Hypothalamus (tissue), 51 donors: Measurements from ENCODE around the gene ARHGEF10L.

Experiments
- DNase-seq, 51 donors: peaks; one replicate each; lab custom pipeline; 2025; lab: John Stamatoyannopoulos, UW

The ARHGEF10L gene

DNA sequence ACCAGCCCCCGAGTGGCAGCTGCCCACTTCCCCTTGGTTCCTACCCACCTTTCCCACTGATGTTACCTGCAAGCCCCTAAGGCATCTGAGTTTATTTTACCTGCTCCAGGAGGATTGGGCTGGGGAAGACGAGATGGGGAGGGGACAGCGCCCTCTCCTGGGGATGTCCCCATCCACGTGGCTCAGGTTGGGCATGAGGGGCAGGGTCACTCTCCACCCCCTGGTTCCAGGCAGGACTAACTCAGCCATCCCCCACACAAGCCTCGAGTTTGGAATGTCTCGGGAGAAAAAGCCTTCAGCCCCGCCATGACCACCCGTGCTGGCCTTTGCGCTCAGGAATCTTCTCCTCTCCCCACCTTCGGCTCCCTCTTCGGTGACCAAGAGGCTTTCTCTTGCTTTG lies 90.0 kb downstream of the ARHGEF10L start:
- no peak for DNase-seq

- DNase-seq, result peak in 19 of 51 donors; percentile 7 to 57 (median 18)
Observed at GRCh38 chr1:17630048-17630830, 90.7 kb downstream of the ARHGEF10L start.

DNA sequence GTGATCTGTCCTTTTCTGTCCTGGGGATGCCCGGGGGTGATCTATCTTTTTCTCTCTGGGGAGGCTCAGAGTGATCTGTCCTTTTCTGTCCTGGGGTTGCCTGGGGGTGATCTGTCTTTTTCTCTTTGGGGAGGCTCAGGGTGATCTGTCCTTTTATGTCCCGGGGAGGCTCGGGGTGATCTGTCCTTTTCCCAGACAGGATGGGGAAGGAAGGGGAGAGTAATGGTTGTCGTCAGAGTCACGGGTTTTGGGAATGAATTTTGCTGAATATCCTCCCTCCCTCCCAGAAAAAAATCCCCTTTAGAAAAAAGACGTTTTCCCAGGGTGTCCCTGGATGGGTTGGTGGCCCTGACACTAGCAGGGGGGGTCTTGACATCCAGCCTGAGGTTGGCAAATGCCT lies 91.5 kb downstream of the ARHGEF10L start:
- DNase-seq, result no peak

GRCh38 chr1:17631410-17631809 lies 91.9 kb downstream of the ARHGEF10L start:
- no peak for DNase-seq

DNA sequence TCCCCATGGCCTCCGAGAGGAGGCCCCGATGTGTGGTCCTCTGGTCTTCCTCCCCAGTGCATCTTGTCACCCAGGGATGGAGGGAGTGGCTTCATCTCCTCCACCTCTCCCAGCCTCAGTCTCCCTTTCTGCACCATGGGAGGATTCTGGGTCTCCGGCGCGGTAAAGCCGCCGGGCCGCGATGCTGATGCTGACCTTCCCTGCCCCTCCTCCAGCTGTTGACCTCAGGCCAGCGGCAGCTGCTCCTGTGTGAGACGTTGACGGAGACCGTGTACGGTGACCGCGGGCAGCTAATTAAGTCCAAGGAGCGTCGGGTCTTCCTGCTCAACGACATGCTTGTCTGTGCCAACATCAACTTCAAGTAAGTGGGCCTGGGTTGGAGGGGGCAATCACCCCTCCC lies 92.6 kb downstream of the ARHGEF10L start:
- DNase-seq, result no peak

DNA sequence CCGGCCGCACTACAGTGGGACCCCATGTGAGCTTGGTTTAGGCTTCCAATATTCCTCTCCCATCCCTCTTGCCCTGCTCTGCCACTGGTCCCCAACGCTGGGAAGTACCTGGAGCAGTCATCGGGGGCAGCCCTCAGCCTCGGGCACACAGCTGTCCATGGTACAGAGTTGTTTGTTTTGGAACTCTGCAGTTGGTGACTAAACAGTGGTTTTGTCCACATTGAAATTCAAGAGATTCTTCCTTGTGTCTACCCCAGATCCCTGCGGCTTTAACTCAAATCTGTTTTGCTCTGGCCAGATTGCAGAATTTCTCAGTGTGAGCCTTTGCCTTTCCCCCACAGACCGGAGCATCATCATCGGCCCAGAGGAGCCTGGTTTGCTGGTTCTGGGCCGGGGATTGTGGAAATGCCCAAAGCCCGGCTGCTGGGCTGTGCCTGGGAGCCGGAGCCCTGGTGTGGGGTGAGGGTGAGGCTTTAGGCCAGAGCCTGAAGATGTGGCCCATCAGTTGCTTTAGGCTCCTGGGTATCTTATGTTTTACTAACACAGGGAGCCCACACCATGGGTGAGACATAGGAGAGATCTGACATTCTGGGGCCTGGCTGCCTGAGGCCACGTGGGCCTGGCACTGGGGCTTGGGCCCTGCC lies 93.2 kb downstream of the ARHGEF10L start:
- no peak for DNase-seq

DNA sequence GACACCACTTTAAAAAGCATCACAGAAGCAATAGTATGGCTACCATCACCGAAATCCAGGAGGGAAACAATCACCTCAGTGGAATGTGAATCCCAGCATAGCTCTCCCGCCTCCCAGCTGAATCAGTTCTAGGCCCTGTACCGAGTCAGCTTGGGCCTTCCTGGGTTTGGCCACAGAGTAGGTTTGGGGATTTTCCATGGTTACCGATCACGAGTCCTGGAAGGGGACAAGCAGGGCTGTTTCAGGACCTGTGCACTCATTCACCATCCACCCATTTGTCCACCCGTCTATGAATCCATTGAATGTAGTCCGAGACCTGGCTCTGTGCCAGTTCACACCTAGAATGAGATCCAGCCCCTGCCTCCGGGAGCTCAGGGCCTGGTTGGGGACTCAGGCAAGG lies 94.2 kb downstream of the ARHGEF10L start:
- peak in 1 of 51 donors; percentile 34 for DNase-seq

- no peak for DNase-seq
Observed at GRCh38 chr1:17635276-17635675, 95.8 kb downstream of the ARHGEF10L start.

GRCh38 chr1:17635811-17636210 lies 96.3 kb downstream of the ARHGEF10L start:
- peak in 29 of 51 donors; percentile 10 to 66 (median 30) for DNase-seq

- no peak for DNase-seq
Observed at GRCh38 chr1:17636612-17637011, 97.1 kb downstream of the ARHGEF10L start.

GRCh38 chr1:17637055-17637454 lies 97.6 kb downstream of the ARHGEF10L start:
- no peak for DNase-seq

GRCh38 chr1:17639703-17640340 lies 100.3 kb downstream of the ARHGEF10L start:
- DNase-seq, result no peak

GRCh38 chr1:17640393-17640792 lies 100.9 kb downstream of the ARHGEF10L start:
- DNase-seq, result no peak

DNA sequence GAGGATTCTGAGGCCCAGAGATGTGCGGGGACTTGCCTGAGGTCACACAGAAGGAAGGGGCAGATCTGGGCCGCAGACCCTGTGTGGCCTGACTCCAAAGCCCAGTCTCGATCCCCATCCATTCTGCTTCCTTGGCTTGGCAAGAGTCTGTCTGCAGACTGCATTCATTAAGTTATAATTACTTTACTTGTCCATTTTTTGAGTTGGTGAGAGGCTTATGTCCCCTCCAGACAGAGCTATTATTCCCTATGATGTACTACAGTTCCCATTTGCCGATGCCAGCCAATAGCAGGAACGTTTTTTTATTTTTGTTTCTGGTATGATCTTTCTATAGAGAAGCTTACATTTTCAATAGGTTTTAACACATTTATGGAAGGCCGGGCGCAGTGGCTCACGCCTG lies 101.5 kb downstream of the ARHGEF10L start:
- no peak for DNase-seq

DNA sequence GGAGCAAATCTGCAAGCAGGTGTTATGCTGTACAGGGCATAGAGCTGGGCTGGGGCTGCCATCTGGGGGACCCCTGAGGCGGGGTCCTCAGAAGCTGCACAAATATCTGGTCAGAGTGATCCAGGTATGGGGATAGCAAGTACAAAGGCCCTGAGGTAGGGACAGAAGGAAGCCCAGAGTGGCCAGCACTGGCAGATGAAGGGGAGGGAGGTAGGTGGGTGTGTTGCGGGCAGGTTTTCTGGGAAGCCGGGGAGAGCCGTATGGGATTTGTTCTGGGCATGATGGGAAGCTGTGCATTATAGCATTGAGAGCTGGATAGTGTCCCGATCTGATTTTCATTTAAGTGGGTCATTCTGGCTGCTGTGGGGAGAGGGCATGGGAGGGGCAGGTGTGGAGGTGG lies 102.7 kb downstream of the ARHGEF10L start:
- no peak for DNase-seq

- no peak for DNase-seq
Observed at GRCh38 chr1:17642943-17643342, 103.4 kb downstream of the ARHGEF10L start.

GRCh38 chr1:17643861-17644703 lies 104.6 kb downstream of the ARHGEF10L start:
- DNase-seq, result no peak

DNA sequence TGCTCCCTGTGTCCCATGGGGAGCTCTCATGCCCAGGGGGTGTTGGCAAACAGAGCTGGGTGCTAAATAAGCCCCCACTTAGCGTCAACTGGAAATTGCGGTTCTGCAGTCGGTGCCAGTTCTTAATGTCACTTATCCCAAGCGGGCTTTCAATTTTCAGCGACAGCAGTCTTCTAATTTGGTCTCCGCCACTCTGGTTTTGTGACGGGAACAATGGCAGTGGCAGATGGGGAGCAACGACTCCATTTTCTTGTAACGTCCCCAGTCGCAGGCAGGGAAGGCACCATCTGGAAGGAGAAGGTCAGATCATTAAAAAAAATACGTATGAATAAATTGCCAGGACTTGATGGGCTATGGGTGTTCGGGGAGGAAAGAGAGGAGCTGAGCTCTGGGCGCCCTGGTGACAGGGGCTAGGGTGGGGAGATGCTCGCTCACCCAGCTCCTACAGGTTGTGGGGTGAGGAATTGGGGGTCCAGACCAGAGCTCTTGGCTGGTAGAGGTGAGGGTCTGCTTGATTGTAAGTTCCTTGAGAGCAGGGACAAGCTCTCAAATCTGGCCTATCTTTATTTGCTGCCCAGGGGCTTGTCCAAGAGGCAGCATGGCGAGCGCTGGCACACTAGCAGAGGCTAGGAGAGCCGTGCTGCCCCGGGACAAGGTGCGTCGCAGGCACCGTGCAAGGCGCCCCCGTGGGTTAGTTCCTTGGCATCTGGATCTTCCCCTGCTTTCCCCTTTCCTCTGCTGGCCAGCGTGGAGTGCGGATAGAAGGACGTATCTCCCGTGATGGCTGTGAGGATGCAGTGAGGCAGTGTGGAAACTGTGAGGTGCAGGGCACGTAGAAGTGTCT lies 105.8 kb downstream of the ARHGEF10L start:
- no peak for DNase-seq

DNA sequence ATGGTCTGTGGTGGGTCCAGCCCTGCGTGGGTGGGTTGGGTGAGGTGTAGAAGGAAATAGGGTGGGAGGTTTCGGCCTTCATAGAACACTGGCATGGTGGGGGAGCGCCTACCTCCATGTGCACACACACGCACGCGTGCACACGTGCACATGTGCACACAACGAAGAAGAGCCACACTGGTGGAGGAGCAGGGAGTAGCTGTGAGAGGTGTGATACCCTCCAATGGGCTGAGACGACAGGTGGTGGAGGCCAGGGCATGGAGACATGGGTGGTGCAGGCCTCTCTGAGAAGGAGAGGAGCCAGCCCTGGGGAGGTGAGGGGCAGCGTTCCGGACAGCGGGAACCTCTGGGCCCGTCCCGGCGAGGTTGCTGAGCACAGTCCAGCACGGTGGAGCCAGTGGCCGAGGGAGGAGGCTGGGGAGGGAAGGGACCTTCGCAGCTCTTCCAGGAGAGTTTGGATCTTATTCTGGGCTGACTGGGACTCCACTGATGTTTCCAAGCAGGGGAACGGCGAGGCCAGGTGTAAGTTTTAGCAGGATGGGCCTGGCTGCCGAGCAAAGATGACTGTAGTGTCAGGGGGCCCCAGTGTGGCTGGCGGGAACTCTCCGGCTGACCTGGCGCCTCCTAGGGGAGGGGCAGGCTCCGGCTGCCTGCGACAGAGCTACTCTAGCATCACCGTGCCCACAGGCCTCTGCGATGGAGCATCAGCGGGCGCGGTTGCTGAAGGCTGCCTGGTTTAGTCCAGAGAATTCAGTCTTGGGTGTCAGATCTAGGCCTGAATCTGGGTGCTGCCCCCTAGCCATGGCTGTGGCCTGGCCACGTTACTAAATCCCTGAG lies 107.2 kb downstream of the ARHGEF10L start:
- no peak for DNase-seq
